AG09309 (cell line): ENCODE results near the gene VAV3.

ENCODE experiments used
- DNase-seq: peaks from one replicate; pipeline ENCODE4 v3.0.0-alpha.2; 2010; ENCODE audit warnings: low read depth
- H3K4me3 ChIP-seq: 2 replicates; pipeline ENCODE4 v1.5.1; 2011; ENCODE audit warnings: mild to moderate bottlenecking, low read depth, low read length, moderate library complexity; ENCODE audit not compliant: control insufficient read depth
- CTCF ChIP-seq: IDR thresholded peaks from 2 replicates; pipeline ENCODE4 v1.5.1; 2011; ENCODE audit warnings: mild to moderate bottlenecking, low read depth, low read length, inconsistent platforms; ENCODE audit not compliant: insufficient read depth, control insufficient read depth; ENCODE audit errors: missing control alignments

Gene VAV3

GRCh38 chr1:107776900-107777663, 187.9 kb downstream of the VAV3 start:
- no peak for TF ChIP-seq CTCF
- no peak for DNase-seq
- H3K4me3 ChIP-seq, result no peak overlapping the region

DNA sequence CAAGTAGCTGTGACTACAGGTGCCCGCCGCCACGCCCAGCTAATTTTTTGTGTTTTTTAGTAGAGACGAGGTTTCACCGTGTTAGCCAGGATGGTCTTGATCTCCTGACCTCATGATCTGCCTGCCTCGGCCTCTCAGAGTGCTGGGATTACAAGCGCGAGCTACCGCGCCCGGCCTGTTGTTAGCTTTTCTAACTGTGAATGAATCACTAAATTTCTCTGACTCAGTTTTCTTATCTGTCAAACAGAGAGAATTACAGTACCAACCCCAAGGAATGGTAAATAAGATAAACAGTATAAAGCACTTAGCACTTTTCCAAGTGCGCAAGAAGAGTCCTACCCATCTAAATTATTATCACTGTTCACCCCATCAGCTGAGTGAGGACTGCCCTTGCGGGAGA, 193.6 kb downstream of the VAV3 start:
- no peak for DNase-seq
- TF ChIP-seq CTCF, result no peak
- H3K4me3 ChIP-seq, result no peak overlapping the region

DNA sequence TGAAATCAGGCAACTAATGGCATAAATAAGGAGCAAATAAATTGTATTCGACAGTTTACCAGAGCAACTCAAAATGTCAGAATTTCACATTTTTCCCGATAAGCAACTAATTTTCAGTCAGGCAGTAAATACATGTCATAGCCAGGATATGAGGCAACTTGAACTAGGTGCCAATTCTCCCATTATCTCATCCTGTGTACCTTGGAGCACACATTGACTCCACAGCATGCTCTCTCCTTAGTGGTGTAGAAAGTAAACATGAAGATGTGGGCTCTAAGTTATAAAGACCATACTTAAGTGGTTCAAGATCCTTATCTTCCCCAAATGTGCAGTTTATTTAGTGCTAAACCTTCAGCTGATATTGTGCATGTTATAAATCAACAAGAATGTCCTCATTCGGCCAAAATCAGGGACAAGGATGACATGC, 197.8 kb downstream of the VAV3 start:
- H3K4me3 ChIP-seq, result no peak overlapping the region
- DNase-seq, result no peak
- TF ChIP-seq CTCF, result no peak

GRCh38 chr1:107766533-107766932, 198.4 kb downstream of the VAV3 start:
- no peak for DNase-seq
- no peak for TF ChIP-seq CTCF
- no peak overlapping the region for H3K4me3 ChIP-seq

DNA sequence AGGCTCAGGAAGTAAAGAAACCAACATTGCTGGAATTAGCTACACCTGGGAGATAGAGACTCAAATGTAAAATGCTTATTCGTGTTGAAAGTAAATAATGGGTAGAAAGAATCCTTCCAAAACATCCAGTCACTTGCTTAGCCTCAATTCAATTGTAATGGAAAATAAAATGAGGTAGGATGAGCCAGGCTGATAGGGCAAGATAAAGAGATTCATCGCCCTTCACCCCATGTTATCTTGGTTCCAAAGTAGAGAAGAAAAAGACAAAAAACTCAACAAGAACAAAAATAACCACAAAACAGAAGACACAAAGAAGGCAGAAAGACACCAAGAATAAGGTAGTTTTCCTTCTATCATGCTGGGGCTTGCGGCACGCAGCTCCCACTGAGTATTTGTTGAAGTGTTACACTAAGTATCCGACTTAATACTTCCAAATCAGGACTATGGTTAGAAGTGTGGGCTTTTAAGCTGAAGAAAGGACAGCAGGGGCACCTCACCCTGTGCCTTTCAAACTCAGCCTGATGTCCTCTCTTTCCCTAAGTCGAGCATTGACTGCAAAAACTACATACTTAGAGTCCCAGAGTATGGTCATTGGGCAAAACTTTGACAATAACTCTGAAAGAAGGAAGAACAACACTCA, 202.1 kb downstream of the VAV3 start:
- TF ChIP-seq CTCF, result no peak
- DNase-seq, result no peak
- no peak overlapping the region for H3K4me3 ChIP-seq

DNA sequence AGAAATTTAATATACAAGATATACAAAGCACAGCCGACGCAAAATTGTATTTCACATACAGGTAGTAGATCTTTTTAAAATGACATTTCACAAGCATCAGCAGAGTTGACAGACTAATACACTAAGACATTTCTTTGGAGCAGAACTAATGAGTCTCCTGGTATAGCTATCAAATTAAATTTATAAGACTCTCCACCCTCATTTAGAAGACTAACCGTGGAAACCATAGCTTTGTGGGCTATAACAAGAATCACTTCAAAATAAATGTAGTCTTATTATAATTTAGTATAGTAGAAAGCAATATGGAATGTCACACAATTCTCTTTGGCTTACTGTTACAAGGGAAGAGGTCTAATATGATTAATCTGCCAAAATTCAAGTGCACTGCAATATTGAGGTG, 204.9 kb downstream of the VAV3 start:
- no peak for TF ChIP-seq CTCF
- H3K4me3 ChIP-seq, result no peak overlapping the region
- DNase-seq, result no peak
